GM18861 (cell line): ENCODE measurements around the gene AGGF1.
A peak's percentile ranks its signal among the peaks of the same experiment; 100 is the strongest.
"Not testable (repeated sequence)": the region's sequence is repeated elsewhere in the genome, so short reads cannot be mapped to it uniquely, and the experiment has no call there.

Experiments
- ATAC-seq: cut with Tn5 transposase; IDR thresholded peaks from one replicate; pipeline ENCODE4 v1.9.1; 2021; ENCODE audit not compliant: unreplicated experiment

Gene AGGF1

DNA sequence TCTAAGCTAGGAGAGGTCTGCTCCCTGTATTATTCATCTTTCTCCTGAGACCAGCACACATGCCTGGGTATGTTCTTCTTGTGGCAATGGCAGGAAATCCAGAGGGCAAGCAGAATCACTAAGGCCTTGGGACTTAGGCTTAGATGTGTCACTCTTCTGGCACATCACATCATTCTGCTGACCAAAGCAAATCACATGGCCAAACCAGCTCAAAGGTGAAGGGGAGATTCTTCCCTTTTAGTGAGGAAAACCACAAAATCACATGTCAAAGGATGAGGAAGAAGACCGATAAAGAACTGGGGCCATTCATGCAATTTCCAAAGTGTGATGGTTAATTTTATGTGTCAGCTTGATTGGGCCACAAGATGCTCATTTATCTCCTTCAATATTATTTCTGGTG lies 5.7 kb upstream of the AGGF1 start:
- no peak for ATAC-seq

DNA sequence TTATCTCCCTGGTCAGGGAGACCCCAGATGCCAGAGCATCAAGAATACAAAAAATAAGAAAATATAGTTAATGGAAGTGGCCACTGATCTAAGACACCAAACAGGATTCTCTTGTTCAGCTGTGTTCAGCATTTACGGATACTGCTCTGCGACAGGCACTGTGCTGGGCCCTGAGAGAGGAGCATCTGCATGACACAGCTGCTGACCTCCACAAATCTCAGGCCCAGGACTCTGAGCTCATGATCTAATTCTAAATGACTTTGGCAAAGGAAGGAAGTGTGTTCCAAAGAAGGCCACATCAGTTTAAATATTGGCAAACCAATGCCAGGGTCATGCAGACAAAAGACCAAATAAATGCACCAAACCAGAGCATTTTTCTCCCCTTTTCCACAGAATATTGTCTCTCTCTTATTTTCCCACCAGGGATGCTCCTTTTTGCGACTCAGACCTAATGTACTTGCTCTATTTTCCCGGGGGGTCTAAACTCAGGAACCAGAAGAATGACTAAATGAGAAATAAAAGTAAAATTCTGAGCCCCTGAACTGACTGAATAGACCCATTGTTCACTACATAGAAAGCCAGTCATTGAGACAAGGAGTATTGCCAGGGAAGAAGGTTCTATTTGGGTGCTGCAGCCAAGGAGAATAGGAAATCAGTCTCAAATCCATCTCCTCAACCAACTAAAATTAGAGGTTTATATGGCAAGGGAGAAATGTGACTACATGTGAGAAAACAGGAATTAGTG lies 1.4 kb upstream of the AGGF1 start:
- no peak for ATAC-seq

DNA sequence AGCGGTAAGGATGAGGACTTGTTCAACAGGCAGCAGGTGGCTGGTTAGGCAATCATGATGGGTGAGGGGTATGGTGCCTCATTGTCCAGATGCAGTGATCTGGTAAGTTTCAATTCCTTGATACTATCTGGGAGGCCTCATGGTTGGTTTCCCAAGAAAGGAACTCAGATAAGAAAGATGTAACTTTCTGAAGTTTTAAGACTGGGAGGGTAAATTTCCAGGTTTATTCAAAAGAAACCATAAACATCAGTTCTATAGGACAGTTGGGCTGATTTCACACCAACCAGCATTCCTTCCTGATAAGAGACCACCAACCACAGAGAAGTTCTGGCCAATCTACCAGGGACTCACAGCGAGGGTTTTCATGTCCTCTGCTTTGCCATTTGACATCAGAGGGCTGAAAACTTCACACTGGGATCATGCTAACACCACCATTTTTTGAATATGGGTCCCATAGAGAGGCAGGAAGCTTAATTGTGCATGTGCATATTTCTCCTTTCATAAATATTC lies 773 bp upstream of the AGGF1 start:
- no peak for ATAC-seq

DNA sequence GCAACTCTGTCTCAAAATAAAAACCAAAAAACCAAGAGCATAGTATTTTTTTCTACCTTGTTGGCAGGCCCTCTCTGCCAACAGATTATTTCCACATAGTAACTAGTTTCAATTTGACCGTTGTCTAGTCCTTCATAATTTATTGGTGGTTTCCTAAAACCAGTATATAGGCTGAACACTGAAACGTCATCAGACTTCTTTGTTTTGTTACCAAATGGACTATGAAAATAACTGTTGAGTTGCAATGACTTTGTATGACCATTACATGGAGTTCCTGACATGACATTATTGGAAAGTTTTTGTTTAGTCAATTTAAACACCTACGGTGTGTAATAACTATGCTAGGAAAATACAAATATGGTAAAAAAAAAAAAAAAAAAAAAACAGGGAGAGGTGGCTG lies 1.7 kb downstream of the AGGF1 start:
- no peak for ATAC-seq

DNA sequence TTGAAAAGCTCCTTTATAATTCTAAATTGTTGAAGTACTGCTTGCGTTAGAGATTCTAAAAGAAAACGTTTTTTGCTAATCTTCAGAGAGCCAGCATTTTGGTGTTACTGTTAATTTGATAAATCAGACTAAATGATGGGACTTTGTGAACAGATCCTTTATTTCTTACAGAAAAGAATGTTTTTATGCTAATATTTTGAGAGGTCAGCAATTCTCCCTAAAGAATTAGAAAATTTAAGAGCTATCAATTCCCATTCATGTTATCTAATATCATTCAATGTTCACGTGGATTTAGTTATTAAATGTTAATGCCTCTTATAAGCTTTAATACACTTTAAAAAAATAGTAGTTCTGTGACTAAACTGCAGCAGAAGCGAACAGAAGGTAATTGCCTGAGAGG lies 2.4 kb downstream of the AGGF1 start:
- no peak for ATAC-seq

DNA sequence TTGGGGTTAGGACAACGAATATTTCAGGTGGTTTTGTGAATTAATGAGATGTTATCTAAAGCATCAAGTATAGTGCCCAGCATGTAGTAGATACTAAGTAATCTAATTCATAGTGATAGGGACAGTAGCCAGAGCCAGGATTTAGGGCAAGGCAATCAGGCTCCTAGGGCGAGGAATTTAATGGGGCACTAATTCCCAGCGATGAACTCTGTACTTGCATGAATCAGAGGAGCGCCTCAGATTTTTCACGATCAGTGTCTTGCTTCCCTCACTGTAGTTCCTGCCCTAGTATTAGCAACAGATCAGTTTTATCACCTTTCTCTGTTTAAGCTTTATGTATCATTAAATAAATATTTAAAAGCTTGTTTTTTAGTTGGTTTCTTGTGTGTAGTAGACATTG lies 3.1 kb downstream of the AGGF1 start:
- no peak for ATAC-seq

DNA sequence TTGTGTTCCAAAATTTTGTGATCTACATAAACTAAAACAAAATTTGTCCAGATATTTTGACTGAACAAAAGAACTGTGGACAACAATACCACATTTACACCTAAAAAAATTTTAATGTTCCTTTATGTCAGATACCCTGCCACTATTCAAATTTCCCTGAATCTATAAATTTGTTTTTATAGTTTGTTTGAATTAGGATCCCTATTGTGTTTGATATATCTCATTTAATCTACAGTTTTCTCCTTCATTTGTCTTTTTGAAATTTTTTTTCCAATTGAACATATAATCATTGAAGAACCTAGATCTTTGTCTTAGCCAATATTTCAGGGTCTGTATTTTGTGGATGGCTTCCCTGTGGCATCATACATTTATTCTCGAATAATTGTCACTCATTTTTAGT lies 5.7 kb downstream of the AGGF1 start:
- no peak for ATAC-seq

DNA sequence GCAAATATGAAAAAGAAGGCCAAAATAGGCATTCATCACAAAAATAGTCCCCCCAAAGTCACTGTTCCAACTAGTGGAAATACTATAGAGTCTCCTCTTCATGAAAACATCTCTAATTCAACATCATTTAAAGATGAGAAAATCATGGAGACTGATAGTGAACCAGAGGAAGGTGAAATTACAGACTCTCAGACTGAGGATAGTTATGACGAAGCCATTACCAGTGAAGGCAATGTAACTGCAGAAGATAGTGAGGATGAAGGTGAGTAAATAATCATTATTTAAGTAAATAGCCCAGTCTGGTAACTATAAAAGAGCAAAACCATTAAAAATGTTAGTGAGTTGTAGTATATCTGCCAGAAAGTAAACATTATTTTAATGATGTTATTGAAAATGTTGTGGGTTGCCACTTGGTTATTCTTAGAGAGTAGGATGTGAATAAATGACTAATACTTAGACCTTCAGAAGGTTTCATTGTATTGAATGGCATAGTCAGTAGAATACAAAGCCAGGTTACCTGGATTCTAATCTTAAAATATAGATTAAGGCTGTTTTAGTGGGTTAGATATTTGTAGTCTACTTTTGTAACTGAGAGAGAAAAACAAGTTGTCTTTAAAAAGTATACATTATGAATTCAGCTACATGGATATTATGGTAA lies 16.3 kb downstream of the AGGF1 start:
- no peak for ATAC-seq

DNA sequence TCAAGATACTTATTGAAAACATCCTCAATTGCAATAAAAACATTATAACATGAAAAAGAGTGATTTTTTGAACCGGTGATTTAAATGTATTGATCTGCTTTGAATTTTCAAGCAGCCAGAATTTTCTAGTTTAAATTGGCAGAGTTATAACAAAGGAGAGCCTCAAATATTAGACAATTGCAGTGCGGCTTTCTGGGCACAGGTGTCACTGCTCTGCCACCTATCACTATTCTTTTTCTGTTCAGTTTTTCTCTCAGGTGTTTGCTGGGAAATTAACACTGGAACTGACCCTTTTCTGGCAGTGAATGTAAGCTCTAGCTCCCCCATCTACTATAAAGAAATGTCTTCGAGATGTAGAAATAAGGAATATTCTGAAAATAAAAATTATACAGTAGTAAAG lies 33.8 kb downstream of the AGGF1 start:
- ATAC-seq, result no peak

DNA sequence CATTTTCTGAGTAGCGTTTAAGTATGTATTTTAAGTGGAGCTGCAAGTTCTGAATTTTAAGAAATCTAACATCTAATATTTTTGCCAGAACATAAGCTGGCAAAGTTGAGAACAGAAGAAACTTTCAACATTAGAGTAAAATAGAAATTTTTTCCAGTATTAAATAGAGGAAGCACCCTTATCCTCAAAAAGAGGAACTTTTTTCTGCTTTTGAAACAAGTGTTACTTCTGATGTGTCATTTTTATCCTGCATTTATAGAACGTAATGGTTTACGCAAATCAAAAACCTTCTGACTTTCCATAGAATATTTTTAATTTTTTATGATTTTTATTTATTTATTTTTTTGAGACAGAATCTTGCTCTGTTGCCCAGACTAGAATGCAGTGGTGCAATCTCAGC lies 35.1 kb downstream of the AGGF1 start:
- ATAC-seq, result no peak

DNA sequence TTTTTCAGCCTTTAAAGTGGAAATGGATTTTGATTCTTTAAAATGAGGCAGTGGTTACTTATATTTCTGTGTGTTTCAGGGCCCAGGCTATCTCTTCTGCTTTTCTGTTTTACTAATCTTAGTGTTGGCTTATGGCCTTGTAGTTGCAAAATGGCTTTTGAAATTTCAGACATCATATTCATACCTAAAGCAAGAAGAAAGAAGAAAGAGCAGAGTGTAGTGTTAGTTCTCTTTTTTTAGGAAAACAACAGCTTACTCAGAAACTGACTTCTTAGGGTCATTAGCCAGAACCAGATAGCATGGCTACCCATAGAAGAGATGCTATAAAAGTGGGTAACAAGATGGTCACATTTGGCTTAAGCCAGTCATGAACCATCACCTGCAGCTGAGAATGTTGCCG lies 36.0 kb downstream of the AGGF1 start:
- ATAC-seq, result no peak

DNA sequence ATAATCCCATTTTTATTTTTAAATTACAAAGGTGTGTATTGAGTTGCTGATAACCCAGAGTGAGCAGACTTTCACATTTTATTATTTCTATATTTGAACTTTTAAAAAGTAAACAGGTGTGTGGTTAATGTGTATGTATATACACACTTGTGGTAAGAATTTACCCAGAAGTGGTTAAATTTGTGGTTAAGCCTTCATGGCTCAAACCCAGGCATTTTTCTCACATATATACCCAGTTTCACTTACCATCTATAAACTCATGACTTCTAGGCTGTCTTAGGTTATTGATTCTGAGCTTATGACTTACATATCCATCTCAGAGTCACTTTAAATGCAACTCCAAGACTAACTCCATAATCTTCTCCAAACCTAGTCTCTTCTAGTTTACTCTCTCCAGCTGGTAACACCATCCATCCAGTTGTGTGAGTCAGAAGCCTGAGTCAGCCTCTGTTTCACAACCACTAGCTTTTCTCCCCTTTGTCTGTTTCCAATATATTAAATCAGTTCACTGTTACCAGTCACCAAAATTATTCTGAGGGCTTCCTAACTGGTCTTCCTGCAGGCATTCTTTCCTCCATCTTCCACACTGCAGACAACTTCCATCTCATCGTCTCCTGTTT lies 36.7 kb downstream of the AGGF1 start:
- ATAC-seq, result no peak

DNA sequence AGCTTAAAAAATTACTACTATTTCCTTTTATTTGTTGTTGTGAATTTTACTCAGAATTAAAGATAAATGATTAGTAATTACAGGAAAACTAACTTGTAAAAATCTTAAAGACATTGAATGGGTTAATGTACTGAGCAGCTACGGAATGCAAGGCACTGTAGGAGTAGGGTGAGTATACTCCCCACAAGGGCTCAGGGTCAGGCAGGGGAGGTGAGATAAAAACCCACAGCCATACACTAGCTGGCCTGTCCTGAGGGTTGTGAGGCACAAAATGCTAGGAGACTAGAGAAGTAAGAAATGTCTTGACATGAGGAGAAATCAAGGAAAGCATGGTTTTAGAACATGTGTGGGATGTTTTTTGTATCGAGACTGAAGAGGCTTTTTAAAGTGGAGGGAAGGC lies 43.5 kb downstream of the AGGF1 start:
- no peak for ATAC-seq

DNA sequence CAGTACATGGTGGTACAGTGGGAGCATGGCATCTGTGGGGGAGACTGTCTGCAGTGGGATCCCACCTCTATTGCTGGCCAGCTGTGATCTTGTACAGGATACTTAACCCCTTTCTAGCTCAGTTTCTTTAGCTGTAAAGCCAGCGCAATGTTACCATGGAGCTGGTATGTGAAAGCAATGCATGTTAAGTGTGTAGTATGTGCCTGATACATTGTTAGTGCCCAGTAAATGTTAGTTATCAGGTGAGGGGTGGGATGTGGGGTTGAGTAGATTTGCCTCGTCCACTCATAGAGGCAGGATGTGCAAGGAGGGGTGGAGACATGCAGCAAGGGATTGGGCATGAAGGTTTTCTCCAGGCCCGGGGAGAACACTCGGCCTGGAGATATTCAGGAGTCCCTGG lies 44.5 kb downstream of the AGGF1 start:
- ATAC-seq, result no peak

DNA sequence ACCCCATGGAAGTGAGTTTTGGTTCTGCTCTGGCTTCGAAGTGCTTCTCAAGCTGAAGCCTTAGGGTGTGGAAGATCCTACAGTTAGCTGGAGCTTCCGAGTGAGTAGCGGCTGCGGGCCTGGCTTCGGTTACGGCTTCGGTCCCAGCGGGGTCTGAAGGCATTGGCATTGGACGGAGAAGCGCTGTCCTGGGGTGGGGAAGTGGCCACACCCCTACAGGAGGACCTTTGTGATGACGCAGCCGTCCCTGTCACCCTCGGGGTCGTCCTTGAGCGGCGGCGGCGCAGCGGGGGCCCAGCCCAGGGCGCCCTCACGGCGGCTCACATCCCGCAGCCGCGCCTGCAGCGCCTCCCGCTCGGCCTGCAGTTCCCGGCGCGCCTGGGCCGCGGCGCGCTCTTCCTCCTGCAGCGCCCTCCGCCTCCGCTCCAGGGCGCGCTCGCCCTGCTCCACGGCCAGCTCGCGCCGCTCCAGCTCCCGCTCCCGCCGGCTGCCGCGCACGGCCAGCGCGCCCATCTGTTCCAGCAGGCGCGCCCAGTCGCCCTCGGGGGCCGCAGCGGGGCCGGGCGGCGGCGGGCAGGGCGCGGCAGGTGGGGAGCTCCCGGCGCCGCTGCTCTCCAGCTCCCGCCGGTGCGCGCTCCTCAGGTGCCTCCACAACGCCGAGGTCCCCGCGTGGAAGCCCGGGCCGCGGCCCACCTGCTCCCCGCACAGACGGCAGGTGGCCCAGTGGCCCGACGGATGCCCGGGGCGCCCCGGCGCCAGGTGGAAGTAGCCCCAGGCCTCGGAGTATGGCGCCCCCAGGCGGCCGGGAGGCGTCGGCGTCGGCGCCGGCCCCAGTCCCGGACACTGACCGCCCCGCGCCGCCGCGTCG lies 47.0 kb downstream of the AGGF1 start:
- peak; percentile 78 for ATAC-seq

DNA sequence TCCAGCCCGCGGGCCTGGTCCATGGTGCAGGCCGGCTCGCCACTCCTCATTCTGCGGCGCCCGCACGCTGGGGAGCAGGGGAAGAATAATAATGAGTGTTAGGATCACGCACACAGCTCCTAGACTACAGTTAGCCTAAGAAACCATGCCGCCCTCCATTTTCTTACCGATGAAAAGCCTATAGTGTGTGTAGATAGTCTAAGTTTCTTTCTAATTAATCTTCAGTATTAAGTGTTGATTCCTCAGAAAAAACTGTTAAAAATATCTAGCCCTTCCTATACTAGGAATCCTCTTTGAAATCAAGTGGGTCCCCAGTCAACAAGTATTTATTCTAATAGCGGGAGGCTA lies 47.6 kb downstream of the AGGF1 start:
- no peak for ATAC-seq

DNA sequence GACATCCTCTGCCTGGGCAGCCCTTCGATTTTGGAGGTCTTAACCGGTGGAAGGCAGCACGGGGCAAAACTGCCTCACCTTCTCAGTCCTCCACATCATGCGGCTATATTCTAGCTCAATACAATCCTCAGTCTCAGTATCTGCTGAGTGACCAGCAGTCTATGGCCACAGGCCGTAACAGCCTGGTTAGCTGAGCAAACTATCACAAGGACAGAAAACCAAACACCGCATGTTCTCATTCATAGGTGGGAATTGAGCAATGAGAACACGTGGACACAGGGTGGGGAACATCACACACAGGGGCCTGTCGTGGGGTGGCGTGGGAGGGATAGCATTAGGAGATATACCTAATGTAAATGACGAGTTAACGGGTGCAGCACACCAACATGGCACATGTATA lies 50.3 kb downstream of the AGGF1 start:
- not testable (repeated sequence) for ATAC-seq

DNA sequence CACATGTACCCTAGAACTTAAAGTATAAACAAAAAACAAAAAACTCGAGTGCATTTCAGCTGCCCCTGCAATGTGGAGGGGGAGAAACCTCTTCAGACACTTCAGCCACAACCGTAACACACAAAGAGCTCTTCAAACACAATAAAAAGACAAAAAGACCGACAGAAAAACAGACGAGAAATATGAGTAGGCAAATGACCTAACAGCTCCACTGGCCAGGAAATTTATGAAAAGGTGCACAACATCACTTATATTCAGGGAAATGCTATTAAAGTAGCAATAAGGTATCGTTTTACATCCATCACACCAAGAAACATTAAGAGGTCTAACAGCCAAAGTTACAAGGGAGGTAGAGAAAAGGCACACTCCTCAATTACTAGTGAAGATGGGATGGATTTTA lies 50.7 kb downstream of the AGGF1 start:
- ATAC-seq, result no peak

DNA sequence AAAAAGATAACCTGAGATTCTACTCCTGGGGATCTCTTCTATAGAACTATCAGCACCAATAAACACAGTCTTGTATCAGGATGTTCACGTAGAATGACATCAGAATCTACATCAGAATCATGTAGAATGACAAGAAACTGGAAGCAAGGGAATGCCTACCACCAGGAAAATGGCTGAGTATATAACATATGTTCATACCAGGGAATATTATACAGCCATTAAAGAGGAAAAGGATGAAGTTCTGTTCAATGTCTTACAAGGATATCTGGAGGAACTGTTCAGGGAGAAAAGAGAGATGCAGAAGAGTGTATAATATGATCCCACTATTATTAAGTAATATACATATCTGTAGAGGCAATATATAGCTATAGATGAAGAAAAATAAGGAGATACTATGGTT lies 52.1 kb downstream of the AGGF1 start:
- no peak for ATAC-seq

DNA sequence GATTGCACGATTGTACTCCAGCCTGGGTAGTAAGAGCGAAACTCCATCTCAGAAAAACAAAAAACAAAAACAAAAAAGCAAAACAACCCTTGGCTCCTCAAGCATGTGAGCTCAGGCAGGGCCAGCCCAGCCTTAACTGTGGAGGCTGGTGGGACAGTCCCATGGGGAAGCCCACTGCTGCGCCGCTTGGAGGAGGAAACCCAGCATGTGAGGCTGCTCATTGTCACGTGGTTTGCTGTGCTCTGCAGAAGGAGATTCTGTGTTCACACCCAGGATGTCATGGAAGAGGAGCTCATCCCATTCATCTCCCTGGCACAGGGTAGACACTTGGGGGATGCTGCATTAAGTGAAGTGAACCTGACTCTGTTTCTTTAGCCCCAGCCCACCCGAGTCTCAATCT lies 52.9 kb downstream of the AGGF1 start:
- ATAC-seq, result no peak

DNA sequence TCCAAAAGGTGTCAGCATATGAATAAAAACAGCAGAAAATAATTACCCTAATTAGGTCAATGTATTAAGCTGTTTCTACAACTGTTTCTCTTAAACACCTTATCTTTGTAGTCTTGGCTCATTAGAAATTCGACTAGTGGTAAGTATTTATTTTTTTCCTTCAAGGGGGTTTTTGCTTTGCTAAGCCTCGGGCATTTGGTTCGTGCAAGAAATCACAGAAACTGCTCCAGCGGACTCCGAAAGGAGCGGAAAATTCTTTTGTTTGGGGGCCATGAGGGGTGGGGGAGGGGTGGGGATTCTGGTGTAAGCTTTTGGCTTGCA lies 56.1 kb downstream of the AGGF1 start:
- ATAC-seq, result no peak
